HepG2 (cell line): ENCODE measurements around the gene CLCA2.

ENCODE experiments used
- ELF1 ChIP-seq: sonication (generic); formaldehyde crosslinking; IDR thresholded peaks from 2 replicates; pipeline ENCODE4 v1.4.0; 2020; ENCODE audit warnings: missing genetic modification reagents
- FOXK1 ChIP-seq: sonication (generic); formaldehyde crosslinking; IDR thresholded peaks from 2 replicates; pipeline ENCODE4 v1.4.0; 2020; ENCODE audit warnings: low read depth, missing genetic modification reagents, borderline replicate concordance
- IKZF4 ChIP-seq: sonication (generic); formaldehyde crosslinking; IDR thresholded peaks from 2 replicates; pipeline ENCODE4 v1.5.1; 2020; ENCODE audit warnings: borderline replicate concordance, mild to moderate bottlenecking, low read depth, missing genetic modification reagents; ENCODE audit errors: not compliant biosample characterization
- POLR2AphosphoS5 ChIP-seq: IDR thresholded peaks from 2 replicates; pipeline ENCODE4 v1.6.1; 2012; ENCODE audit warnings: low read depth, low read length
- ZSCAN31 ChIP-seq: sonication (generic); formaldehyde crosslinking; IDR thresholded peaks from 2 replicates; pipeline ENCODE4 v1.5.0; 2020; ENCODE audit warnings: low read depth, mild to moderate bottlenecking, missing genetic modification reagents
- TF ChIP-seq, protein P1 (sequence below): sonication (generic); formaldehyde crosslinking; IDR thresholded peaks from 2 replicates; pipeline ENCODE4 v1.4.0; 2020; ENCODE audit warnings: missing genetic modification reagents, mild to moderate bottlenecking, borderline replicate concordance
- TF ChIP-seq, protein P2 (sequence below): sonication (generic); formaldehyde crosslinking; IDR thresholded peaks from 2 replicates; pipeline ENCODE4 v1.4.0; 2020; ENCODE audit warnings: mild to moderate bottlenecking, missing genetic modification reagents

DNA sequence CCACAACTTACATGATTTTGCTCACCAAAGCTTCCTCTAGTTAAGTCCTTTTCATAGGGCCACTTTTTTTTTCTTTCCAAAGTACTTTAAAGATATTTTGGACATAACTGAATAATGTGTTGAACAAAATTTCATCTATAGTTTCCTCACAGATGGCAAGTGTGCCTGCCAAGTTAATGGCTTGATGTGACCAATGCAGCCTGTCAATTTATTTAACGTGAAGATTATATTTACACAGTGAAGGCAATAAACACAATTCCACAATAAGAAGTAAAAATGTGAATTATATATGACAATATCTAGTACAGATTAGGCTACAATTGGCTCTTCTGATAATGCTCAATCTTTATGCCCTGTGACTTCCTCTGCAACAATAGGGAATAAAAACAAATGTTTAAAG is 18.0 kb downstream of the CLCA2 start:
- TF ChIP-seq POLR2AphosphoS5, result no peak
- TF ChIP-seq FOXK1 (CRISPR knock-in tag), result no peak
- TF ChIP-seq ZSCAN31 (CRISPR knock-in tag), result no peak
- TF ChIP-seq ELF1, result no peak
- TF ChIP-seq IKZF4, result no peak
- TF ChIP-seq, protein P1, sequence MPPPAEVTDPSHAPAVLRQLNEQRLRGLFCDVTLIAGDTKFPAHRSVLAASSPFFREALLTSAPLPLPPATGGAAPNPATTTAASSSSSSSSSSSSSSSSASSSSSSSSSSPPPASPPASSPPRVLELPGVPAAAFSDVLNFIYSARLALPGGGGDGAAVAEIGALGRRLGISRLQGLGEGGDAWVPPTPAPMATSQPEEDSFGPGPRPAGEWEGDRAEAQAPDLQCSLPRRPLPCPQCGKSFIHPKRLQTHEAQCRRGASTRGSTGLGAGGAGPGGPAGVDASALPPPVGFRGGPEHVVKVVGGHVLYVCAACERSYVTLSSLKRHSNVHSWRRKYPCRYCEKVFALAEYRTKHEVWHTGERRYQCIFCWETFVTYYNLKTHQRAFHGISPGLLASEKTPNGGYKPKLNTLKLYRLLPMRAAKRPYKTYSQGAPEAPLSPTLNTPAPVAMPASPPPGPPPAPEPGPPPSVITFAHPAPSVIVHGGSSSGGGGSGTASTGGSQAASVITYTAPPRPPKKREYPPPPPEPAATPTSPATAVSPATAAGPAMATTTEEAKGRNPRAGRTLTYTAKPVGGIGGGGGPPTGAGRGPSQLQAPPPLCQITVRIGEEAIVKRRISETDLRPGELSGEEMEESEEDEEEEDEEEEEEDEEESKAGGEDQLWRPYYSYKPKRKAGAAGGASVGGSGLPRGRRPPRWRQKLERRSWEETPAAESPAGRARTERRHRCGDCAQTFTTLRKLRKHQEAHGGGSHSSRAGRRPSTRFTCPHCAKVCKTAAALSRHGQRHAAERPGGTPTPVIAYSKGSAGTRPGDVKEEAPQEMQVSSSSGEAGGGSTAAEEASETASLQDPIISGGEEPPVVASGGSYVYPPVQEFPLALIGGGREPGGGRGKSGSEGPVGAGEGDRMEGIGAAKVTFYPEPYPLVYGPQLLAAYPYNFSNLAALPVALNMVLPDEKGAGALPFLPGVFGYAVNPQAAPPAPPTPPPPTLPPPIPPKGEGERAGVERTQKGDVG (CRISPR knock-in tag), result no peak
- TF ChIP-seq, protein P2, sequence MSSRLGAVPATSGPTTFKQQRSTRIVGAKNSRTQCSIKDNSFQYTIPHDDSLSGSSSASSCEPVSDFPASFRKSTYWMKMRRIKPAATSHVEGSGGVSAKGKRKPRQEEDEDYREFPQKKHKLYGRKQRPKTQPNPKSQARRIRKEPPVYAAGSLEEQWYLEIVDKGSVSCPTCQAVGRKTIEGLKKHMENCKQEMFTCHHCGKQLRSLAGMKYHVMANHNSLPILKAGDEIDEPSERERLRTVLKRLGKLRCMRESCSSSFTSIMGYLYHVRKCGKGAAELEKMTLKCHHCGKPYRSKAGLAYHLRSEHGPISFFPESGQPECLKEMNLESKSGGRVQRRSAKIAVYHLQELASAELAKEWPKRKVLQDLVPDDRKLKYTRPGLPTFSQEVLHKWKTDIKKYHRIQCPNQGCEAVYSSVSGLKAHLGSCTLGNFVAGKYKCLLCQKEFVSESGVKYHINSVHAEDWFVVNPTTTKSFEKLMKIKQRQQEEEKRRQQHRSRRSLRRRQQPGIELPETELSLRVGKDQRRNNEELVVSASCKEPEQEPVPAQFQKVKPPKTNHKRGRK, result no peak
